K562 (cell line): ENCODE results near the gene APOLD1.

Experiments
- CEBPG ChIP-seq, 3 experiments: fragments of 200-800 bp in 1 of 3; sonication (Bioruptor generic) in 1 of 3; sonication (generic) in 1 of 3; formaldehyde crosslinking in 1 of 3; IDR thresholded peaks in 2 of 3; conservative IDR thresholded peaks in 1 of 3; 2 replicates each; pipeline versions ENCODE4 v1.6.1 to v1.8.0; 2016 to 2022; ENCODE audit warnings: missing compliant biosample characterization in 2 of 3, missing genetic modification characterization in 2 of 3, mild to moderate bottlenecking in 1 of 3, missing genetic modification reagents in 1 of 3
- CHAMP1 ChIP-seq: fragments of 450-650 bp; IDR thresholded peaks from 2 replicates; pipeline ENCODE4 v1.6.1; 2016; ENCODE audit warnings: mild to moderate bottlenecking
- CTCF ChIP-seq, 3 experiments: IDR thresholded peaks in 2 of 3; conservative IDR thresholded peaks in 1 of 3; 2 replicates each; pipeline ENCODE4 v1.5.1; 2011 to 2012; ENCODE audit warnings: low read length in 3 of 3, mild to moderate bottlenecking in 3 of 3, control low read depth in 2 of 3, improper control_type of control experiment in 1 of 3, inconsistent platforms in 1 of 3, low read depth in 1 of 3, mixed read lengths in 1 of 3, moderate library complexity in 1 of 3; ENCODE audit not compliant: insufficient read depth in 2 of 3
- EGR1 ChIP-seq: fragments of 450-650 bp; conservative IDR thresholded peaks from 2 replicates; pipeline ENCODE4 v1.6.1; 2017; ENCODE audit warnings: mild to moderate bottlenecking
- ELF1 ChIP-seq: fragments of 200-800 bp; sonication (Bioruptor generic); IDR thresholded peaks from 2 replicates; pipeline ENCODE4 v1.6.1; 2016; ENCODE audit warnings: missing genetic modification characterization, missing compliant biosample characterization
- EP300 ChIP-seq: IDR thresholded peaks from 2 replicates; pipeline ENCODE4 v1.6.1; 2012; ENCODE audit warnings: low read length, improper control_type of control experiment
- ETV6 ChIP-seq, 3 experiments: fragments of 150-350 bp in 1 of 3; sonication (generic) in 1 of 3; formaldehyde crosslinking in 1 of 3; IDR thresholded peaks; 2 replicates each; pipeline versions ENCODE4 v1.6.1 to v1.8.0; 2014 to 2022; ENCODE audit warnings: borderline replicate concordance in 2 of 3, low read depth in 2 of 3, antibody characterized with exemption in 1 of 3, low read length in 1 of 3, mild to moderate bottlenecking in 1 of 3, missing genetic modification reagents in 1 of 3
- FOXM1 ChIP-seq, 2 experiments: fragments of 450-650 bp in 1 of 2; sonication (generic) in 1 of 2; formaldehyde crosslinking in 1 of 2; IDR thresholded peaks; 2 replicates each; pipeline versions ENCODE4 v1.6.1 to v1.9.0; 2017 to 2022; ENCODE audit warnings: low read depth in 2 of 2, mild to moderate bottlenecking in 2 of 2, missing genetic modification reagents in 1 of 2, moderate library complexity in 1 of 2
- KDM4B ChIP-seq, 2 experiments: fragments of 450-650 bp in 1 of 2; sonication (generic) in 1 of 2; IDR thresholded peaks; 2 replicates each; pipeline ENCODE4 v1.6.1; 2016 to 2017; ENCODE audit warnings: borderline replicate concordance in 2 of 2, antibody characterized with exemption in 1 of 2, low read depth in 1 of 2, mild to moderate bottlenecking in 1 of 2
- PRPF4 ChIP-seq: fragments of 200-400 bp; formaldehyde crosslinking; IDR thresholded peaks from one replicate; pipeline ENCODE4 v1.6.1; 2017; ENCODE audit warnings: low read length, low read depth, mild to moderate bottlenecking; ENCODE audit not compliant: insufficient read depth, poor library complexity, severe bottlenecking
- REST ChIP-seq, 2 experiments: fragments of 450-650 bp; formaldehyde crosslinking in 1 of 2; IDR thresholded peaks; 2 replicates each; pipeline versions ENCODE4 v1.4.0 to v1.6.1; 2014 to 2020; ENCODE audit warnings: mild to moderate bottlenecking in 2 of 2, borderline replicate concordance in 1 of 2, low read depth in 1 of 2
- SAP30 ChIP-seq: fragments of 200-600 bp; sonication (generic); IDR thresholded peaks from 2 replicates; pipeline ENCODE4 v1.6.1; 2012; ENCODE audit warnings: borderline replicate concordance, low read depth, mild to moderate bottlenecking, moderate library complexity, low read length, control low read depth, inconsistent platforms; ENCODE audit not compliant: insufficient read depth, poor library complexity, severe bottlenecking
- USF2 ChIP-seq: sonication (generic); formaldehyde crosslinking; IDR thresholded peaks from 2 replicates; pipeline ENCODE4 v1.5.0; 2020; ENCODE audit warnings: missing genetic modification reagents
- ZNF561 ChIP-seq: fragments of 450-650 bp; formaldehyde crosslinking; conservative IDR thresholded peaks from 2 replicates; pipeline ENCODE4 v1.4.0; 2020; ENCODE audit warnings: mild to moderate bottlenecking, moderate library complexity

GRCh38 chr12:12818701-12819100, 33.2 kb downstream of the APOLD1 start:
- no peak for TF ChIP-seq USF2 (CRISPR knock-in tag)
- no peak for TF ChIP-seq SAP30
- no peak for TF ChIP-seq EP300
- TF ChIP-seq EGR1, result no peak
- no peak for TF ChIP-seq CTCF (IDR thresholded peaks at IDR 0.05 in 2 of 3, conservative IDR thresholded peaks at IDR 0.05 in 1 of 3; ENCODE audit: insufficient read depth in 2 of 3, low read depth in 1 of 3, low read length in 3 of 3)
- no peak for TF ChIP-seq FOXM1 (IDR thresholded peaks at IDR 0.05; ENCODE audit: low read depth)
- no peak for TF ChIP-seq FOXM1 (CRISPR knock-in tag; IDR thresholded peaks at IDR 0.05; ENCODE audit: low read depth)
- no peak for TF ChIP-seq ZNF561 (CRISPR knock-in tag)
- no peak for TF ChIP-seq ETV6 (IDR thresholded peaks at IDR 0.05; ENCODE audit: borderline replicate concordance in 1 of 2, low read depth in 2 of 2, low read length in 1 of 2)
- TF ChIP-seq ETV6 (CRISPR knock-in tag; IDR thresholded peaks at IDR 0.05; ENCODE audit: borderline replicate concordance), result no peak
- no peak for TF ChIP-seq KDM4B (IDR thresholded peaks at IDR 0.05; ENCODE audit: borderline replicate concordance in 2 of 2, low read depth in 1 of 2)
- TF ChIP-seq PRPF4, result no peak
- no peak for TF ChIP-seq CEBPG (CRISPR knock-in tag; IDR thresholded peaks at IDR 0.05)
- TF ChIP-seq CEBPG (tag; conservative IDR thresholded peaks at IDR 0.05 in 1 of 2, IDR thresholded peaks at IDR 0.05 in 1 of 2), result no peak
- no peak for TF ChIP-seq REST (IDR thresholded peaks at IDR 0.05; ENCODE audit: borderline replicate concordance)
- TF ChIP-seq REST (CRISPR knock-in tag; IDR thresholded peaks at IDR 0.05; ENCODE audit: low read depth), result no peak
- no peak for TF ChIP-seq CHAMP1
- TF ChIP-seq ELF1 (tag), result no peak
